GM18519 (cell line): ENCODE measurements around the gene SEMA4D.

Source experiments
- ATAC-seq: cut with Tn5 transposase; IDR thresholded peaks from one replicate; pipeline ENCODE4 v1.9.1; 2021; ENCODE audit warnings: mild to moderate bottlenecking, moderate library complexity; ENCODE audit not compliant: unreplicated experiment, low FRiP score

SEMA4D gene

DNA sequence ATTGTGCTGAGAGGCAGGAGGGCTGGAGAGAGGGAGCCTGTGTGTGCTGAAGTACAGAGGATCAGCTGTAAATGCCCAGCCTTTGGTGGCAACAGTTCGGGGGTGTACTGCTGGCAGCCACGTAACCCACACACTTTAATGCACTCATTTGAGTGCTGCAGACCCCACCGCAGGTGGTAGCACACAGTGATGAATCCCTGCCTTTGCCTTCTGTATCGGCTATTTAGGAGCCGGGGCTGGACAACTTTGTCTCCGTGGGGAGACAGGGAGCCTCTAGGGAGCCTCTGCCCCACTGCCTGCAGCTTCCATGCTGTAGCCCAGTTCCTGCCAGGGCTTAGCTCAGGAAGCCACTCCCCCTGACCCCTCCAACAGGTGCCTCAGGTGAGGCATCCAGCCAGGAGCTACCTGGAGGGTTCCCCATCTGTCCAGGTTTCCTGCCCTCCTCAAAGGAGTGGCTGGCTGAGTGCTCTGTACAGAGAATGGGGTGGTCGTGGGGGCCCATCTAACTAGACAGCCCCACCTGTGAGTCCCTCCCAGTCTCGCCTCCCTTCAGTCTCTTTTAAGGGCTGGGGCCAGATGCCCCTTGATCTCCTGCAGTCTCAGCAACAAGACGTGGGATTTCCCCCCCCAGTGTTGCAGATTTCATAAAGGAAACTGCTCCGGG is 135.1 kb downstream of the SEMA4D start:
- ATAC-seq, result no peak

DNA sequence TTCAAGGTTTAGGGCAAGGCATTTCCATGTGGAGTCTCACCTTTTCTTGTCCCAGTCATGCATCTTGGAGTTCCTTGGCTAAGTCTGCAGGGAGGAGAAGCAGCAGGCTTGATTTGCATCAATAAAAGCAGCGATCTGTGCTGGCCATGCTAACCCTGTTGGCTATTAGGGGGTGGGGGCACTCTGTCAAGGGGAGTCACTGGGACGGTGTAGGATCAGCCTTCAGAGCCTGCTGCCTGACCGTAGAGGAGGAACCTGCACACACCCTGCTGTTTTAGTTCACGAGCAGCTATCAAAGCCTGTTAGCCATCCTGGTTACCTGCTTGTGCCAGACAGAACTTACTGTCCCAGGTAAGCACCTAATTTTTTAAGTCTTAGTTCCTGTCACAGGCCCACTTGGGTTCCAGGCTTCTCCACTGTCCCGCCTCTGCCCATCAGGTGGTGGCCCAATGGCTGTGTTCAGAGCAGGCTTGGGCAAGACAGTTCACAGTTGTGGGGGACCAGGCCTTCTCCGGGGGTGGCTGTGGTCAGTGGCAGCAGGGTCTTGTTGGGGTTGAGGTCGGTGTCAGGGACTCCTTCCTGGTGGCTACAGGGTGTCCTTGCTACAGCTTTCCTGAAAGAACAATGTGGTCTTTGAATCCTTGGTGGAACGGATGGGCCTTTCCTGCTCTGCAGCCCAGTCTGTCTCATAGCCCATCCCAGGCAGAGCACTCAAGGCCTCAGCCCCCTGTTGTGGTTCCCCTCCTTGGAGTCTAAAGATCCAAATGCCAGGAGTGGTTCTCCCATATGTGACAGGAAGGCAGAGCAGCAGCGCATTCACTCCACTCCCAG is 135.9 kb downstream of the SEMA4D start:
- no peak for ATAC-seq

GRCh38 chr9:89361031-89361430 is 136.9 kb downstream of the SEMA4D start:
- ATAC-seq, result no peak

DNA sequence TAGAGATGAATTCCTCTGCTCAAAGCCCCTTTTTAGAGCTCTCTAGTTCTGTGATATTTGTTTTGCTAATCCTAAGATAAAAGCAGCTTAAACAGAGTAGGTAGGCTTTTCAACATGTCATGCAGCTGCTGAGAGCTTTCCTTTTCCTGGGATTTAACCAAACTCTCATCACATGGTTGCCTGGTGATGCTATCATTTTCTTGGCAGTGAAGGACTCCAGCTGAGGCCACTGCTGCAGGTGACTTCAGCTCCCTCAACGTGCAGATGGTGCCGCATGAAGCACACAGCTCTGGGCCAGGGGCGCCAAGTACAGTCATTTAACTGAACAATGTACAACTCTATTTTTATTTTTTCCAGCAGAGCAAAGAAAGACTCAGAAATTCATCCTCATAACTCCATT is 137.4 kb downstream of the SEMA4D start:
- no peak for ATAC-seq

DNA sequence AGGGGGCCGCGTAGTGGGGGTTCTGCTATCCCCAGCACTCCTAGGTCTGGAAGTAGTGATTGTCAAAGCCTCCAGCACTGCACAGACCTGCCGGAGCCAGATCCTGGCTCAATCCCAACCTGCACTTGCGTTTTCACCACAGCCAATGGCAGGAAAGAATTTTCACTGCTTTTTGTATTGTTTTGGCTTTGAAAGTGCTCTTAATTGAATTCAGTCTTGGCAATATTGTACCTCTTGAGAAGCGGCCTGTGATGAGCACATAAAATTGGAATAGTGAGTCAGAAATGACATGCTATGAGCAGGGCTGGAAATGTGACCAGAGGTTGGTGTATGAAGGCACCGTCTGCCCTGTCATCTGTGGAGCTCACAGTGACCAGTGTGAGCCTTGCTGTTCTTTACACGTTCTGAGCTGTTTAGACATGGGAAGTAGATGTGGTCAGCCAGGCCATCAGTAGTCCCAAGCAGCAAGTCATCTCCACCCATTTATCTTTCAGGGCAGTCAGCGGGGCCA is 138.1 kb downstream of the SEMA4D start:
- ATAC-seq, result no peak

DNA sequence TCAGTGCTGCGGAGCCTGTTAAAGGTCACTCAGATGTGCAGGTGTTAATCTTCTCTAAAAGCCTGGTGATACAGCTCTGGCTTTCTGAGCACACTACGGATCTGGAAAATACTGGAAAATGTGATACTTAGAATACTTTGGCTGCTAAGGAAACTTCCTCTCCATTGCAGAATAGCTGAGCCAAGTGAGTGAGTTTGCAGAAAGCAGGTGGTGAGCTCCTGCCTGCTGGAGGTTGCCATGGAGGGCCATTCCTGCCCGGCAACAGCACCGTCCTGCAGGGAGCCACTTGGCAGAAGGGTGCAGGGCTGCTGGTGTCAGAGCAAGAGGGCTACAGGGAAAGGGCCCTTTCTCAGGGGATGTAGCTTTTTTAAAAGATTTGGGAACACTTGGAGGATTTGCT is 138.9 kb downstream of the SEMA4D start:
- no peak for ATAC-seq

- no peak for ATAC-seq
Observed at GRCh38 chr9:89358376-89358916, 139.5 kb downstream of the SEMA4D start.

- no peak for ATAC-seq
Observed at GRCh38 chr9:89357331-89358197, 140.3 kb downstream of the SEMA4D start.

GRCh38 chr9:89356782-89357181 is 141.1 kb downstream of the SEMA4D start:
- no peak for ATAC-seq

DNA sequence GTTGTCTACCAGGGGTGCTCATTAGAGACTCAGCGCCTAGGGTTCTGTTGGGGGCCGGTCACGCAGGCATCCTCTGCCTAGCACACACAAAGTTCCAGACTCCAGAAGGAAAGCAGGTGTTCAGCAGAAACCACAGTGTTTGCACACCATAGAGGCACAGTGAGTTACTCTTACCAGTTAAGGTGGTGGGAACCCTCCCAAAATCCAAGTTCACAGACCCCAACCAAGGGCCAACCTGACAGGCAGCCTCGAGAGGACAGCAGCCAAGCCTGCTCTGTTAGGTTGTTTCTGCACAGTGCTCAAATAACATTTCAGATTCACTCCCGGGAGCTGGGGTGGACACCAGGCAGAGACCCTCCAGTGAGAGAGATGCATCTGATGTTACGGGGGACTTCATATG is 143.4 kb downstream of the SEMA4D start:
- no peak for ATAC-seq

GRCh38 chr9:89353989-89354388 is 143.9 kb downstream of the SEMA4D start:
- no peak for ATAC-seq

DNA sequence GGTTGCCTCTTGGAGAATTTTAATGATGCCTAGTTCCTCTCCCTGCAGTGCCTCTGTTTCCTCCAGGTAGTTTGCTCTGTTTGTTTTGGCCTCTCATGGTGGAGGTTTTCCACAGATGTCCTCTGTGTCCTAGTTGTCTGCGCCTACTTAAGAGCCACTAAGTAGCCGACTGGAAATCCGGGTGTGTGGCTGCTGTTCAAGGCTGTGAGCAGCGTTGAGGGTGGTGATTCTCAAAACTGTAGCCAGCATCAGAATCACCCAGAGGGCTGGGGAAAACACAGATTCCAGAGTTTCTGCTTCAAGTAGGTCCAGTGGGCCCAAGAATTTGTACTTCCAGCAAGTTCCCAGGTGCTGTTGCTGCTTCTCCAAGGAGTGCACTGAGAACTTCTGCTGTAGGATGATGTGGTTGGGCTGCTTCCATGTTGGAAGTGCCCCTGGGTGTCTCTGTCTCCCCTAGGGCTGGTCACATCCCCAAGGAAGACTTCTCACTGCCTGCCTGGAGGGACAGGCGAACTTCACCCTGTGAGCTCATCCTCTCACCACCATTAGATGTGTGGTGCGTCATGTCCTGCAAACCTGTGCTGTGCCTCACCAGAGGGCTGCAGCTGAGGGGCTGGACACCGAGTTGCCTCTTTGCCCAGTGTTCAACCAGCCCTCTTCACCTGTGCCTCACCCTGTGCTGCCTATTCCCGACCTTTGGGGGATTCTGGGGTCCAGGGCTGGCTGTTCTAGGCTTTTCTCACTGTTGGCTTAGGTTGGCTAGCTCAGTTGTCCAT is 144.9 kb downstream of the SEMA4D start:
- no peak for ATAC-seq

DNA sequence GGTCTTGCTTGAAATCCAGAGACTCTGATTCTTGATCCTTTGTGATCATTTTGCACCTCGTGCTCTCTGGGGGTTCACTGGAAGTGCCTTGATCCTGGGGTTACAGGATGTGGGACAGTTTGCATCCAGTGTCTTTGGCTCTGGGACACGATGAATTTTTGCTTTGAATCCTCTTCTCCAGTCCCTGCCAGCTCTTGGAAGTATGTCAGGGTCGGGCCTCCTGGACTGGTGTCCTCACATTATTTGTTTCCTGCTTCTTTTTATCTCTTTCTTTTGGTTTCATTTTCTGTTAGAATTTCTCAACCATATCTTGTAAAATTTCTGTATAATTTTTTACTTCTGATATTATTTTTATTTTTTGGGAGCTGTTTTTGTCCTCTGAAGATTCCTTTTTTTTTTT is 145.5 kb downstream of the SEMA4D start:
- ATAC-seq, result no peak

DNA sequence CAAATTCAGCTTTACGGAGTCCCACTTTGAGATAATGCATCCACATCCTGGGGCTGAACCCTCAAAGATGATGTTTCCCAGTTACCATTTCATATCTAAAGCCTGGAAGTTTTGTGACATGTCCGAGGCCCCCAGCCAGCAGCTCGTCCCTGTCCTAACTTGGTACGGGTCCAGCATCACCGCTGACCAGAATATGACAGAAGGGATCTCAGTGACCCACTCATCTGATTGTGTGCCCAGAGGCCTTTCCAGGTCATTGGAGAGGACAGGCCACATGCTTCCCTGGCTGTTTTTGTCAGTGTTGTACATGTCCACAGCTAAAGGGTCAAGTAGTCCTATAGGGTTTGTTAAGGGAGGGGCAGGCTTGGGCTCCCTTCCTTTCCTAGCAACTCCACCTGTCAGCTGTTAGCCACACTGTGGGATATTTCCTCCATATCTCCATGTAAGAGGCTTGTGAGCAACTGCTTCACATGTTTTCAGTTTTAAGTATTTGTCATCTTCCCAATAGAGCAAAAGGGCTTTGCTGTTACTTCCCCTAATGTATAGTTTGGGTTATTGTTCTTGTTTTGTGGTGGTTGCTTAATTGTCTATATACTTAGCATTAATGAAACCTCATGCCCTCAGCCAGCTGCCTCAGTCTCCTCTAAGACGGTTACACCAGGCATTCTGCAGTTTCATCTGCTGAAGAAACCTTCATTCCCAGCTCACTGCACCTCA is 146.2 kb downstream of the SEMA4D start:
- no peak for ATAC-seq

DNA sequence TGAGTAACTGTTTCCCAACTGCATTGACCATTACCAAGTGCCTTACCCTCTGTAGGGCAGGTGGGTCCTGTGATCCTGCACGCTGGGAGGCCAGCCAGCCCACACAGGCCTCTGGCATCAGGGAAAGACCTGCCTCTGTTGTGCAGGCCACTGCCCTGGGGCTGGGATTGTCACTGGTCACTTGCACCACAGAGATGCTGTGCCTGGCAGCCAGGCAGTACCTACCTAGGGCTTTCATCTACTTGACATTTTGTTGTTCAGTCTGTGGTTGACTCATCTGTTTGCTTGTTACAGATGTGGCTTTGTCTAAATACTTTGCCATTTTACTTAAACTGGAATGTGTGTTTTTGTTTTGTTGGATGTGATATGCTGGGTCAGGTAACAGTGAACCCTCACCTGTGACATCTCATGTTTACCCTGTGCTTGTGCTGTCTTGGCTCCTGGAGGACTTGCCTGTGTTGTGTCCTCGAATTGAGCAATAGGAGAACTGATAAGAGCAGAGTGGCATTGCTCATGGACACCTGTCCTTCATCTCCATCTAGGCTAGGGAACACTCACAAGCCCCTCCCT is 146.8 kb downstream of the SEMA4D start:
- no peak for ATAC-seq

DNA sequence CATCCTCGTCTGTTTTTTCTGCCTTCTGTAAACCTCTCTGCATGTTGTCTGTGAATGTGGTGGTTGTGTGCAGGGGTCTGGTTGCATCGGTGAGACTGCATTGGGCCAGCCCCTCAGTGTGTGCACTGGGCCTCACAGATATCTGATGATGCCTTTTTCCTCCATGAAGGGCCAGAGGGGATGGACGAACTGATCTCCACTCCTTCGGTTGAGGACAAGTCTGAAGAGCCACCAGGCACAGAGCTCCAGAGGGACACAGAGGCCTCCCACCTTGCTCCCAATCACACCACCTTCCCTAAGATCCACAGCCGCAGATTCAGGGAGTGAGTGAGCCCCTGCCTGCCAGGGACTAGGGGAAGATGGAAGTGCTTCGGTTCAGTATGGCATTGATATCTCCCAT is 148.3 kb downstream of the SEMA4D start:
- no peak for ATAC-seq

- no peak for ATAC-seq
Observed at GRCh38 chr9:89347651-89348050, 150.3 kb downstream of the SEMA4D start.

- ATAC-seq, result no peak
Observed at GRCh38 chr9:89346696-89347095, 151.2 kb downstream of the SEMA4D start.

GRCh38 chr9:89345476-89345875 is 152.4 kb downstream of the SEMA4D start:
- ATAC-seq, result no peak
